Hindlimb muscle (tissue), 1 donor: ENCODE data around the gene LPP. TPM values are rescaled to one million over a fixed set of nuclear protein-coding genes. Genes with fewer than 3 reads are reported as not detected.

Experiments used
- DNase-seq: peaks from one replicate; pipeline ENCODE4 v3.0.0-alpha.2; 2013
- polyA plus RNA-seq: library from polyadenylated mRNA; unstranded; fragments of 120-200 nt; gene quantifications from one replicate; pipeline ENCODE4 v1.2.1, GENCODE V29; 2013; ENCODE audit not compliant: insufficient read length

LPP gene
- polyA plus RNA-seq, 1 donor, result 12.7 TPM

DNA sequence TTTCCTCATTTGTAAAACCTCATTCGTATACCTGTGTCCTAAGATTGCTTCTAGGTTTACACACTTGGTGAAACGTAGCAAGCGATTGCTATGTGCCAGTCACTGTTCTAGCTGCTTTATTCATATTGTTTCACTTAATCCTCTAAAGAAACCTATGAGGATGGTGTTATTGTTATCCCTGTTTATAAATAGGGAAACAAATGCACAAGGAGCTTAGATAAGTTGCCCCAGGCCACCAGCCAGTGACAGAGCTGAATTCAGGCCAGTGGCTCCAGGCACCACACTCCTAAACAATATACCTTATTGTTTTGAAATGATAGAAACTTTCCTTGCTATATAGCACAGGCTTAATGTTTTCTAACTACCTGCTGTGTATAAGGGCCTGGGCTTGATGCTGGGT, 44.0 kb downstream of the LPP start:
- DNase-seq, result no peak

DNA sequence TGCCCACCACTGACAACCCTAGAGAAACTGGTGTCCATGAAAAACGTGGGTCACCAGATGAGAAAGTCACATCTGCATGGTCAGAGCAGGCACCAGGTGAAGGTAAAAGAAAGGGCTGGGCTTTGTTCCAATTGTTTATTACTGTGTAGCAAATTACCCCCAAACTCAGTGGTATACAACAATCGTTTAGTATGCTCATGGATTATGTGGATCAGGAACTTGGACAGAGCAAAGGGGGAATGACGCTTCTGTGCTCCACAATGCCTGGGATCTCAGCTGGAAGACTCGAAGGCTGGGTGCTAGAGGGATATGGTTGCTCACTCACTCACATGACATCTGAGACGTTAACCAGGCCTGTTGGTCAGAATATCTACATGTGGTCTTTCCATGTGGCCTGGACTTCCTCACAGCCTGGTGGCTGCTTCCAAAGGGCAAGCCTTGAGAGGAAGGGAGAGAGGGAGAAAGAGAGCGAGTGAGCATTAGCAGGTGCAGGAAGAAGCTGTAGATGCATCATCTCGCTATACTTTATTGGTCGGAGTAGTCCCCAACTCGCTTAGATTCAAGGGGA, 44.9 kb downstream of the LPP start:
- DNase-seq, result no peak

DNA sequence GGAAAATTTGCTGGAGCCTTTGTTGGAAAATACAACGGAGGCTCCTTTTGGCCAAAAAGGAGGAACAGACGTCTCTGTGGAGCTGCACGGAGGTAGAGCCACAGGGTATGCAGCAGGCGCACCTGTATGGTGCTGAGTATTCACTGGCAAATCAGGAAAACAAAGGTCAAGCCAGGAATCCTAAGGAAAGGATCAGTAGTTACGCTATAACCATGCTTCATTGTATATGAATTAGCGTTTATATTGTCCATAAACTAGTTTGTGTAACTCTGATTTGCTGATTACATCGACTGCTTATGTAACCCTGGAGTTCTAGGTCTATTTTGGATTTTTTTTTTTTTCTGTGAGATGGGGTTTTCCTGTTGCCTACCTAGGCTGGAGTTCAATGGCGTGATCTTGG, 45.4 kb downstream of the LPP start:
- no peak for DNase-seq

DNA sequence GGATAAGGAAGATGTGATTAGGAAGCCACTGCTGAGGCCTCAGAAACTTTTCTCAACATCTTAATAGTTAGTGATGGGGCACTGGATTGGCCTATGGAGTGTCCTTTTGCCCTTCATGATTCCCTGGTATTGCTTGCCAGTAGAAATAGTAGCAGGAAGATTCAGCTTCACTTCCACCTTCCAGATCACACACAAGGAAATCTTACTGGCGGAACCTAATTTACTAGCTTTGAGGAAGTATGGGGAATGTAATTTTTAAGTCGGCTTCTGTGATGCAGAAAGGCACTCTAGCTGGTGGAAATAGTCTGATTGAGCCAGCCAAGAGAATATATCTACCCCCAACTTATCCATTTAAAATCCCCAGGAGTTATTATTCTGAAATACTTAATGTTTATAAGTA, 46.5 kb downstream of the LPP start:
- no peak for DNase-seq

DNA sequence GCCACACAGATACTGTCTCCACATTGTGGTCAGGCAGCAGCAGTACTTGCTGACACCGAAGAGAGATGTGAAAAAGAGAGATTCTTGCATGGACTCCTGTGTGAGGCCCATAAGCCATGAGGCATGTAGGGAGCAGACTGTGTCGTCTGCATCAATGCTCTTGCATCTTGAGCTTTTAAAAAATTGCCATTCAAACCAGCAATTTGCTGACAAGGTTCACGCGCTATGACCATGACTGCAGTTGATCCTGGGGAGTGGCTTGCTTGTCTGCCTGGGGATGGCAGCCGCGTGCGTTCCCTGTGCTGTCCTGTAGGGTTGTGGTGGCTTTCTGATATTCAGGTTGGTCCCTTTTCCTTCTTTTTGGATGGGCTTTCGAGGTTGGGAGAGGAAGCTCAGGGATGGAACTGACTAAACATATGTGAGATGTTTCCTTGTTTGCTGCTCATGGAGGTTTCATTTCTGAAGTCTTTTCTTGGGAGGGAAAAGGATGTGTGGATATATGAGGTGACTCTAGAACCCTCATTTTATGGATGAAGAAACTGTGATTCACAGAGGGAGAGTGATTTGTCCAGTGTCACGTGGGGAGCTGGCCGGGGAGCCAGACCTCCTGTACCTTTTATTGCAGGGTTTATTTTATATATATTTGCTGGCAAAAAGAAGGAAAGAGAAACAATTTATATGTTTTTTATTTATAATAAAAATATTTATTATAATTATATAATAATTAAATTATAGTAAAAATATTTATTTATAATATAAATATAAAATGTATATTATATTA, 48.6 kb downstream of the LPP start:
- no peak for DNase-seq

DNA sequence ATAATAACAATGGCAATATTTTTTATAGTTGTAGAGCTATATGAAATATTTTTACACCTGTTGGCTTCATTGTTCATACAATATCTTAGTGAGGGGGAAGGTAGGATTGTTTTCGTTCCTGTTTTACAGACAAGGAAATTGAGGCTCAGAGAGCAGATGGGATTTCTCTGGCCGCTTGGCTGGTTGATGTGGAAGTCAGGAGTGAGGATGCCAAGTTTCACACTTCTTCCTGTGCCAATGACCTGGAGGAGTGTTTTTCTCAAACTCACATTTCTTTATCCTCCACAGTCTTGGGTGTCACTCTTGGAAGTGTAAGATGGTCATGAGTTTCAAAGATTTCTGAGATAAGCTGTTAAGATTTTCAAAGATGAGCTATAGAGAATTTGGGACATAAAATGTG, 50.6 kb downstream of the LPP start:
- DNase-seq, result no peak

DNA sequence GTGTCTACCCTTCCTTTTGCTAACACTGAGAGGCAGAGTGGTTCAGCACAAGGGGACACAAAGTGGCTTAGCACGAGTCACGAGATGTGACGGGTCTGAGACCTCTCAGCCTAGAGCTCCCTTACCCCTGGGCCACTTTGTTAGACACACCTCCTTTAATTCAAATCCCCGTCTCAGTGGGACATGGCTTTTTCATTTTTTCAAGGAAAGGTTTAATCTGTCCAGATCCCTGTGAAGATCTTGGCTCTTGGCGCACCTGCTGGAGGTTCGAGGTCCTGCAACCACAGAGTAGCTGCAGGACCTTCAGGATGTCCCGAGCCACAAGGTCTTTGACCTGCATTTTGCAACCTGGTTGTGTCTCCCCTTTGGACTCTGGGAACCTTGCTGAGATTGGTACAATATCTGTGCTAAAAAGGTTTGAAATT, 52.0 kb downstream of the LPP start:
- no peak for DNase-seq

DNA sequence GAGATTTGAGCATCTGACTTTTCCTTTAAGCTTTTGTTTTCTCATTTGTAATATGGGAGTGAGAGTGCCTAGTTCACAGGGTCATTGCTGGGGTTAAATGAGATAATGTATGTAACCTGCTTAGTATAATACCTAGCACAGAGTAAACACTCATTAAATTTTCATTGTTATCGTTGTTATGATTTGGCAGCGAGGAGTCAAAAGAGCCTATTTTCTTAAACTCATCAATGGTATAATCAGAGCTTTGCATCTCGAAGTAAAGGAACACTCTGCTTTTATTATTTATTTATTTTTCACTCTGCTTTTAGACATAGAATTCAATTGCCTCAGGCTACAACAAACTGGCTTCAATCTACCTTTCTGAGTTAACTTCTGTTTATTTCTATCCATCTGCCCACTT, 52.8 kb downstream of the LPP start:
- no peak for DNase-seq

DNA sequence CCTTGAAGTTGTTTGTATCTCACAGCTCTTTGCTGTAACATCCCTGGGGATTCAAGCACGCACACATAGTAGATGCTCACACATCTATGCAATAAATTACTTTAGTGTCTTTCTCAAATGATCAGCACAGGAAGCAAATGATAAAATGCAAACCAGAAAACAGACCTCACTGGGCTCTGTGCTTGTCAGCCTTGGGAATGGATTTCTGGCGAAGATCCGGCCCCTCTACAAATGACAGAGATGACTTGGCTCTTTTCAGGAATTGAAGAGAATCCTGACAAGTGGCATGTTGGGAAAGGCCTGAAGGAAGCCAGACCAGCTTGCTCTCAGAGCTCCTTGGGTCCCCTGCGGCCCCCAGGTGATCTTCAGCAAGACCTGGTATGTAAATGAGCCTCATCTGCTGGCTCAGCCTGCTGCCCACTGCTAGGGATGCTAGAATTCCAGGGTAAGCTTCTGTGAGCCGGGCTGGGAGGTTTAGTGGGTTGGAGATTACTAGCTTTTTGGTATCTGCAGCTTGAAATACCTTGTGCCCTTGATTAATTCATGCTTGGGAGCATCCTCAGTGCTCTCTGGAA, 54.1 kb downstream of the LPP start:
- peak; percentile 19 for DNase-seq

DNA sequence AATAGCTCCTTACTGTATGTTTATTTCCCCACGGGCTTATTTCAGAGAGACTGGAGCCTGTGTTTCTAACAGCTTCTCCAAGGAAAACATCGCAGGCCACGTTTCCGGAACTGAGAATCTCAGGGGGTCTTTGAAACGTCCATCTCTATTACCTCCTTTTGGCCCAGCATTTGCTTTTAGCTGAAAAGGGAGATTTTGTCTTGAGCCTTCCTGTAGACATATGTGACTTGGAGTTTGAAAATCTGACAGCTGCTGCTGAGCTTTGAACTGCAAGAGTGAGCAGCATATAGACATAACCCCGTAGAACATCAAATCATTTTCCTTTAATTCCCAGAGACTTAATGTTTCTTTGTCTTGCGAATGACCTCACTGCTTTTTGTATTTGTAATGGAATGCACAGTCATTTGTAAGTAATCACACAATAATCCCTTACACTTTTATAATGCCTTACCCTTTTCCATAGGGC, 54.6 kb downstream of the LPP start:
- DNase-seq, result peak; percentile 25

DNA sequence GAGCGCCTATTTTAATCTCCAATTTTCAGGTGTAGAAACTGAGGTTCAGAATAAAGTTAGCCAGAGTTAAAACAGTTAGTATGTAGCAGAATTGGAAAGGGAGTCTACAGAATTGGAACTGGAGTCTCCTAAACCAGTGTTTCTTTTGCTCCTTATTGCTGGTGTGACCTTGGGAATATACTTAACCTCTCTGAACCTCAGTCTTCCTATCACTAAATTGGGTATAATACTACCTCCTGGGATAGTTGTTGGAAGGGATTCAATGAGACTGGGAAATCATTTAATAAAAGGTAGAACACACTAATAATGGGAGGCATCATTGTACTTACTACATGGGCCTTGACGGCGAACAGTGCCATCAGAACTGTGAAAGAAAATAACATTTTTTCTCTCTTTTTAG, 55.1 kb downstream of the LPP start:
- DNase-seq, result no peak

DNA sequence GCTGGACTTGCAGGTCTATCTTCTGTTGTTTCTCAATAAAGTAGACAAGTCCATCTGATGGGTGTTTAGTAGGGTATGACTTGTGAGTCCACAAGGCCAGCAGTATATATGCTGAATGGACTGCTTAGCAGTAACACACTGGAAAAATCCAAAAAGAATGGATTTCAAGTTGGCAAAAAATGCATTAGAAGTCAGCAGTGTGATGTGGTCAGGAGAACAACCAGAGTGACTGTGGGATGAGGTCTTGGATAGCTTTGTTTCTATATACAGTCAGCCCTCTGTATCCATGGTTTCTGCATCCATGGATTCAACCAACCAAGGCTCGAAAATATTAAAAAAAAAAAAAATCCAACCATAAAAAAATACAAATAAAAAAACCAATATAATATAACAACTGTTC, 55.8 kb downstream of the LPP start:
- DNase-seq, result no peak

DNA sequence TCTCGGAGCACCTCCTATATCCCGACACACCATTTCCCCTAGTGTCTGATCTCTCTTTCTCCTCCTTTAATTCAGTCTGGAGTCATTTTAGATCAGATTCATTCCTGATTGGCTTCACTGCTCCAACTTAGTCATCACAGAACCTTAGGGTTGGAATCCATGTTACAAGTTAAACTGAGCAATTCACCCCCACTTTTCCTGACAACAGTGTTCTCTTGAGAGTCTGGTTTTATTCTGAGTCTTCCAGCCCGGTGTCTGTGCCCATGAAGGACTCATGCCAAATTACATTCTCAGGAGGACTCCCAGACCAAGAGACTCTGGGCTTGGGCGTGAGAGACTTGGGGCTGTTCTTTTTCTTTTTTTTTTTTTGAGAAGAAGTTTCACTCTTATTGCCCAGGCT, 57.5 kb downstream of the LPP start:
- no peak for DNase-seq

DNA sequence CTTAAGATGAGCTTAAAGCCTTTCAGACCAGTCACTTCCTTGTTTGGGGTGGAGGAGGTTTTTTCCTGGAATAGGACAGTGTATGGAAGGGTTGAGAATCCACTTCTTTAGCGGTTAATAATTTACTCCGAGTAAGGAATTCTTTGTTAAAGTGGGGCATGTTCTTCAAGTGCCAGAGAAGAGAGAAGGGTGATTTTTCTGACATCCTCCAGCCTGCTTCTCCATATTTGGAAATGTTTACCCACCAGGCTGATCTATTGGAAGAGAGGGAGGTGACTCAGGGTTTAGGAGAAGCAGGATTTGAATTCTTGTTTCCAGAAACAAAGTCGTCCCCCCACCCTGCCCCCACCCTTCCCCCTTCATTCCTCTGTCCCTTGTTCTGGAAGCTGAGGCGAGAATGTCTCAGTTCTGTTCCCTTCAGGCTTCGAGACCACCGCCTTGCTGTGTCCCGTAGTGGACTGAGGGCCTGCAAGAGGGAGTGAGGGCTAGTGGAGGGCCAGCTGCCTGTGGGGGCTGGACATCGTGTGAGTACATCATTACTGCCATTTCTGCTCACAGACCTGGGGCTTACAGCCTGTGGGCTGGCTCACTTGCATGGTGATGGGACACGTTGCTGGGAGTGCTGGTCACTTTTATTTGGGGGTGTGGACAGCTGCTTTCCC, 58.5 kb downstream of the LPP start:
- no peak for DNase-seq

DNA sequence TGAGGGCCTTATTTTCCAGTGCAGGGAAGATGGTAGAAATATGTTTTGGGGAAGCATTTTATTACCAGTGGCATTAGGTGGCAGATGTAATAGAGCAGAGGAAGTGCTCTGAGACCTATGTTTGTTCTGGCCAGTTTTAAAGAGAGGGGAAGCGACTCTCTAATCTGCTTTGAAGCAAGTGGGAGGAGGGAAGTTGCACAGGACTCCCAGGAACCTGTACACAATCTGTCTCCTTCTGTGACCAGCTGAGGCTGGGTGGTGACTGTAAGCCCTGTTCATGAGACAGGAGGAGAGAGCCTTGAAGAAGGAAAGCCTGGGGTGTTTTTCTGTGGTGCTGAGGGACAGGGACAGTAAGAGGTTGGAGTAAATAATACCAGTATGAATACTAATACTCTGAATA, 60.5 kb downstream of the LPP start:
- no peak for DNase-seq

DNA sequence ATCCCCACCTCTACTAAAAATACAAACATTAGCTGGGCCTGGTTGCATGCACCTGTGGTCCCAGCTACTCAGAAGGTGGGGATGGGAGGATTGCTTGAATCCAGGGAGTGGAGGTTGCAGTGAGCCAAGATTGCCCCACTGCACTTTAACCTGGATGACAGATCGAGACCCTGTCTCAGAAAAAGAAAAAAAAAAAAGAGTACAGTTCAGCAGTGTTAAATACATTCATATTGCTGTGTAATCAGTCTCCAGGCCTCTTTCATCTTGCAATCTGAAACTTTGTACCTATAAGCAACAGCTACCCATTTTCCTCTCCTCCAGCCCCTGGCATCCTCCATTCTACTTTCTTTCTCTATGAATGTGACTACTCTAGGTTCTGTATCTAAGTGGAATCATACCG, 61.2 kb downstream of the LPP start:
- DNase-seq, result no peak

DNA sequence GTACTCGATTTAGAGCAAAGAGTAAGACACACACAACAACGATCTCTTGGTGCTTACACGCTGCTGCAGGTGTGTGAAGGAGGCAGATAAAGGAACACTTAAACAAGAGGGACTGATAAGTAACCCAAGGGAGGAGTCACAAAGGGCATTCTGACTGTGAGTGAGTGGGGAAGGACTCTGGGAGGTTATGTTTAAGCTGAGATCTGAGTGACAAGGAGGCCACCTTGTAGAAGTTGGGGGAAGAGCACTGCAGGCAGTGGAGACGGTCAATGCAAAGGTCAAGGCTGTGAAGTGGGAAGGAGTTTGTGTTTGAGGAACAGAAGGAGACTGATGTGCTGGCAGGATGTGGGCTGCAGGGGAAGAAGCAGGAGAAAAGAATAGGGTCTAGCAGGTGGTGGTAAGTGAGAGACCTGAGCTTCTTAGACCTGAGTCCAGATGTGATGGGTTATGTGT, 63.1 kb downstream of the LPP start:
- DNase-seq, result no peak

DNA sequence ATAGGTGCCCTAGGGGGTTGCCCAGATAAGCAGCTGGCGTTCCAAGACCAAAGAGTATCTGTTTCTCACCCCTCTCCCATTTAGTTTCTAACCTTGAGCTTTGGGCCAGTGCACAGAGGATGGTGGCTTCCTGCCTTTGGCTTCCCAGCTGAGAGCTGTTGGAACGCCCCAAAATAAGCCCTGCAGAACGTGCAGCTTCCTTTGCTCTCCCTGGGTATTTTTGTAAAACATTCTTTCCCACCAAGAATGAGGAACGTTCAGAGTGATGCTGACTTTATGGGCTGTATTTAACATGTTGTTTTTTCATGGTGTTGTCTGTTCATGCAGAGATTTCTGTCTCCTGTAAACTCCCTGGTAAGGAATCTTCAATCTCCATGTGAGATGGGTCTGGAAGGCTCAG, 63.8 kb downstream of the LPP start:
- DNase-seq, result no peak

DNA sequence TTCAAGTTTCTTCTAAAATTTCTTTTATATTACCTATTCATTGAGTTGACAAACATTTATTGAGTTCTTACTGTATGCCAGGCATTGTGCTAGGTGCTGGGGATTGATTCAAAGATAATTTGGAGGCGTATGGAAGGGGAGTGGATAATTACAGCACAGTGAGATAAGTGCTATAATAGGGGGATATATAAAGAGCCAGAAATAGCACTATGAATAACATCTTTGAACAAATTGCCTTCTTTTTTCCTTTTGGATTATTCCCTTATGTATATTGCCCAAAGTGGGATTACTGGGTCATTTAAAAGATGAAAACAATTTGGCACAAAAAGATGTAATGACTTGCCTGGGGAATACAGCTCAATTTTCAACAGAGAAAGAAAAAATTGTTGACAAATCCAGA, 64.6 kb downstream of the LPP start:
- no peak for DNase-seq

DNA sequence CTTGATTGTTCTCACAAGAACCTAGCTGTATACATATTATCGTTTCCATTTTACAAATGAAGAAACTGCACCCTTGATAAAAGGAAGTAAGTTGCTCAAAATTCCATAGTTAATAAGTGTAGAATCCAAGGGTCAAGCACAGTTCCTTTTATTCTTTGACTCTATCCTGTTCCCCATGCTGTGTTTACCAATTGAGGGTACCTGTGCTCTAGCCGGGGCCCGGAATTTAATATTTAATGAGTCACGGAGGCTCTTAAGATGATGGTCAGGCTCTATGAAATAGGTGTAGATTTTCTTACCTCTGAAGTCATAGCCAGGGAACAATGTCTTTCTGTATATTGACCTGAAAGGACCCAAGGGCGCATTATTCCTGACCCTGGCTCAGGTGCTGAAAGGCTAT, 65.2 kb downstream of the LPP start:
- DNase-seq, result no peak

DNA sequence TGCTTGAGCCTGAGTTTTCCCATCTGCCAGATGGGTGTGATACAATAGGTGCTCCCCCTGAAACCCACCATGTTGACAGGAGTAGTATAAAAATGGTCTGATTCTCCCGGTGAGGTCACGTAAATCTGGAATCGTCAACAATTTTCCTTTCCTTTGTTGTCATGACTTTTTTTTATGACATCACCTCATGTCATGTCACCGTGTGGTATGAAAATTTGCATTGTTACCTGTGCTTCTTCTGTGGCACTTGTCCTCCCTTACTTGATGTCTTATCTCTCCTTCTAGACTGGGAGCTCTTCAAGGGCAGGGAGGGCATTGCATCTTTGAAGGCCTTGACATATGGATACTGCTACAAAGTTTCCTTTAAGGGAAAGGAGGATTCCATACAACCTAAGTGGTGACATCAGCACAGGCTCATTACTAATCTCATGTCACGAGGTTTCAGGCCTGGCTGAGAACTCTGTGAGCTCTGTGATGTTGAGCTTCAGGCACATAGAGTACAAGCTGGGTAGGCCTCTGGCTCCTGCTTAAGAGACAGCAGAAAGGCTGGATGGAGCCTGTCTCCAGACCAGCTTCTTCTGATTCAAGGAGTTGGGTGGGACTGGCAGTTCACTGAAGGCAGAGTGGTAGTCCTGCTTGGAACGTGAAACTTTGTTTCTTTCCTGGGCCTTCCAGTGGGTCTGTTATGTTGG, 66.3 kb downstream of the LPP start:
- no peak for DNase-seq

DNA sequence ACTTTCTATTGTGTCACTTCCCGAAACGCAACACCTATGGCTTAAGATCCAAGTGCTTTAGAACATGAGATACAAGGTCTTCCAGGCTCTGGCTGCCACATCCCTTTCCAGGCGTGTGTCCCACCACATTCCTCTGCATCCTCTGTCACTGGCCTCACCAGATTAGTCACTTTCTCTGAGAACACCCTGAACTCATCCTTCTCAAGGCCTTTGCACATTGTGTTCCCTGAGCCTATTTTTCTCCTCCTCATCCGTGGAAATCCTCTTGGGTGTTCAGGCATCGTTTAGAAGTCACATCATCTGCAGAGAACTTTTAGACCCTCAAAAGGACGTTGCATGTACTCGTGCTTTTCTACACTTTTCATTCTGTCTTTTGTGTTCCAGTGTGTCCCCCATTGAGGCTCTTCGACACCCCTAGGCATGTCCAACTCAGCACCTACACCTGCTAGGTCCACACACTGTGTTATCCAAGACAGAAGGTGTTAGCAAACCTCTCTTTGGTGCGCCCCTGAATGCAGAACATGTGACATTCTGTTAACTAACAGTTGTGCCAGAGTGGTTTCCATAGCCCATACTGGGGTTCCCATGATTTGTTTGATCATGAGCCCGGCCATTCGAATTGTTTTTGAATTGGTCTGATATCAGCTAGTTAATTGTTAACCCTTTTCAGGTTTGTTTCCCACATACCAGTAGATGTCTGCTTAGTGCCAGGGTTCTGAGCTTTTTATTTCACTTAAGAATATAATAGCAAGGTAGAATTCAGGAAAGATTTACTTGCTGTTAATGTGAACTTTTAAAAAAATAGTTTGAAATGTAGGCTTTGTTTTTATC, 67.2 kb downstream of the LPP start:
- DNase-seq, result no peak
